Eye (tissue), 1 donor: ENCODE data around the gene COG5.
"Not testable (repeated sequence)": the region's sequence is repeated elsewhere in the genome, so short reads cannot be mapped to it uniquely, and the experiment has no call there.

Experiments used
- DNase-seq: peaks from one replicate; pipeline ENCODE4 v3.0.0-alpha.2; 2015

Gene COG5

DNA sequence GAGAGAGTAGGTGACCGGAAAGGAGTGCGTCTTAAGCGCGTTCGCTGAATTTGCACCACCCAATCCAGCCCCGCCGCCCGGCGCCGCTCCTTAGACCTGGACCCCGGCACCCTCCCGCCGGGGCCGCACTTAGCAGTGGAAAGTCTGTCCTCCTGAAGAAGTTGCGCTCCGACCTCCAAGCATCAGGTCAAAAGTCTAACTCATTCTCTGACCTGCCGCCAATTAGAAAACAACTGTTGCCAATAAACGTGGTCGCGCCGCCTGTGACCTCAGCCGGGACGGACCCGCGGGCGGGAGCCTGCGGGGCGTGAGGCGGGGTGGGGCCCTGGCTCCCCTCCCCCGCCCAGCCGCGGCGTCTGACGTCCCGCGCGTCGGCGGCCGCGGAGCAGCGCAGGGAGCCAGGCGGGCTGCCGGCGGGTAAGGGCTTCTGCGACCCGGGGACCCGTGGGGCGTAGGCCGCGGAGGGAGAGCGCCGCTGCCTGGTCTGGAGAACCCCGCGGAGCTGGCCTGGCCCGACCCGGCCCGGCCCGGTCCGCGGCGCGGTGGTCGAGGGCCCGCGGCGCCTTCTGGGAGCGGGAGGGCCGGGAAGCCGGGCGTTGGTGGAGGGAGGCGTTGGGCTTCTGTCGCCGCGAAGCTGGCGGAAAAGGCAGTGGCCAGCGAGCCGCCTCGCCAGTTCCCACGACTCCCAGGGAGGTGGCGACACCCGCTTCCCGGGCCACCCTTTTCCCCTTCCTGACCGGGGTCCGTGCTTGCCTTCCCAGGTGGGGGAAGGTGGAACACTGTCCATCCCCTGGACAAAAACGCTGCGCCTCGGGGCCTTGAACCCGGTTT is 16.4 kb upstream of the COG5 start, which contains the start of gene BCAP29:
Gene BCAP29, plus strand, starts transcription at position 362 of the 831 bp plus-strand sequence. CDS start 527 bp downstream, outside the sequence.
- DNase-seq: peak; percentile 89

DNA sequence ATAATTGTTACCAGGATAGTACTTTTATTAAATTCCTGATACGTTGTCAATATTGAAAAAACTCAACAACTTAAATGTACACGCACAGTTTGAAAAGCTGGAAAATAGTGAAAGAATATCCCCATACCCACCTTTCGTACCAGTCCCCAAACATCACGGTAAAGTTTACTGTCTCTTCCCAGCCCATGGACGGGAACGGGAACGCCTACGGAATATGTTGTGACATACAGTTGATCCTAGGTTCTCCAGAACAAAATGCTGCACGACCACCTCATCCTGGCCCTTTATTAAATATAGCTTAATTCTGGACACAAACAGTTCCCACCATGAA is 15.8 kb upstream of the COG5 start:
- no peak for DNase-seq

DNA sequence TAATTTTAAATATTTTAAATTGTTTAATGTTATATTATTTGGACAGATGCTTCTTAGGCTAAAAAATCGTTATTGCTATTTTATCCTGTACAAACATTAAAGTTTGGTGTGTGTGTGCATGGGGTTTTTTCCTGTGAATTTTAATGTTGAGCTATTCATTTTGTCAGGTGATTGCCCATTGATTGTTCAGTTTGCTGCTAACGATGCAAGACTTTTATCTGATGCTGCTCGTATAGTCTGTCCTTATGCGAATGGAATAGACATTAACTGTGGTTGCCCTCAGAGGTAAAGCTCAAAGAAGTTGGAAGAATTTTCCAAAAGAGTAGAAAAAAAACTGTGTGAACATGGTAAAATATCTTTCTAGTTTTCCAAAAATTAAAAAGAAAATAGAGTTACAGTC is 9.8 kb upstream of the COG5 start:
- no peak for DNase-seq

DNA sequence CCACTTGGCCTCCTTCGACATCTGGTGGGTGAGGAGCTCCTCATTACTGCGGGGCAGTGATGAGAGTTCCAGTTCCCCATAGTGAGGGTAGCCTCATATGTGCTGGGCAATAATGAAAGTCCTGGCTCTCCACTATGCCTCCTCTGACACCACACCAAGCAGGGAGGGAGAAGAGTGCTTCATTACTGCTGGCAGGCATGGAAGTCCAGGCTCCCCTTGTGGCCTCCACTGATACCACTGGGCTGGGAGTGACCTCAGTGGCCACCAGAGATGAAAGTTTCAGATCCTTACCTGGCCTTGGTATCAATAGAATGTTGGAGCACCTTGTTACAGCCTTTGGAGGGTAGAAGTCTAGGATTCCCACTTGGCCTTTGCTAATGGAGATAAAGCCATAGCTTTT is 6.6 kb upstream of the COG5 start:
- DNase-seq: no peak

DNA sequence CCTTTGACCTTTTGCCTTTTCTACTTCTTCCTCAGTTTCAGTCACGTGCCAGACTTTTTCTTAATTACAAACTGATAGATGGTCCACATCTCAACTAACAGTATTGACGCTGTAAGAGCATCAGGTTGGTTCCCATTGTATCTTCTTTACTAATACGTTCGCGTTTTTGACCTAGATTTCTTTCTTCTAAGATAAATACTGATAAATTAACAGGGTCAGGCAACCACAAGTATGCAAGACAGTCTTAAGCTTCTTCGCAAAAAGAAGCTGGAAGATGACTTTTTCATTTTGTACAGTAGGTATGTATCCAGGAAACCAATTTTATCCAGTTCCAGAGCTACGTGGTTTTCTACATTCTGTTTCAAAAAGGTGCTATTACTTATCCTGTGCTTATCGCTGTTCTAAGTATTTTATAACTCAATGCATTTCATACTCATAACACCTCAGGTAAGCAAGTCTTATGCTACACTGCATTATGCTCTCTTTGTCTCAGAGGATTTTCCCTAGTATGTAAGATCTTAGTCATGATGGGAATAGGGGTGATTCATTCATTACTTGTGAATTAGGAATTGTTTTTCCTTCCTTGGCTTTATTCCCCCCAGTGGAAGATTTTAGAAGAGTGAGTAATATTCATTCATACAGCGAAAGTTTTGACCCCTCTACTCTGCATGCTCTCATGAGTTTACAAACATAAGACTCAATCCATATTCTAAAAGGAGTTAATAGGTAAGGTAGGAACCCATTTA is 1.0 kb upstream of the COG5 start:
- DNase-seq: peak; percentile 8

DNA sequence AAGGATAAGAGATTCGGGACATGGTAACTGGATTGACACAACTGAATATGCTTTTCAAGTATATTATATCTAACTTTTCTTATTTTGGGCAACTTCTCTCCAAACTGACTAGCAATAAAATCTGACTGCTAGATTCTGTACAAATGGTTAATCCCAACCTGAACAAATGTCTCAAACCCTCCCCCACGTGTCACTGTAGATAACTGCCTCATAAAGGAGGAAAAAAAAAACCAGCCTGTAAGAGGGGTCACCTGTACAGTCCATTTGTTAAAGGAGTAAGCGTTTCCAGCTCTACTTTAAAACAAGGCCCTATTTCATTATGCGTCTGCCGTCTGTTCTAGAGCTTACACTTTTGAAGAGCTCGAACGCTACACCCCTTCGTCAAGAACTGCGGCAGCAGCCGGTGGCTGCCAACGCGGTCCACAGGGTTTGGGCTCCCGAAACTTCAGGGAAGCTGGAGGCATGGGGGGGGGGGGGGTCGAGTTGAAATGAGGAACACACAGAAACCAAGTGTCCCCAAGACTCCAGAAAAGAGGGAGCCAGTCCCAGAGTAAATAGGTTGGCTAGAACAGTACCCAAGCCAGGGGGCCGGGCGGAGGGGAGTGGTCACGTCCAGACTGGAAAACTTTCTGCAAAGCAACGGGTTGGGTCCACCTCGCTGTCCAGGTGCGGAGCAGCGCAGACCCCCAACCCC is 492 bp downstream of the COG5 start:
- no peak for DNase-seq

DNA sequence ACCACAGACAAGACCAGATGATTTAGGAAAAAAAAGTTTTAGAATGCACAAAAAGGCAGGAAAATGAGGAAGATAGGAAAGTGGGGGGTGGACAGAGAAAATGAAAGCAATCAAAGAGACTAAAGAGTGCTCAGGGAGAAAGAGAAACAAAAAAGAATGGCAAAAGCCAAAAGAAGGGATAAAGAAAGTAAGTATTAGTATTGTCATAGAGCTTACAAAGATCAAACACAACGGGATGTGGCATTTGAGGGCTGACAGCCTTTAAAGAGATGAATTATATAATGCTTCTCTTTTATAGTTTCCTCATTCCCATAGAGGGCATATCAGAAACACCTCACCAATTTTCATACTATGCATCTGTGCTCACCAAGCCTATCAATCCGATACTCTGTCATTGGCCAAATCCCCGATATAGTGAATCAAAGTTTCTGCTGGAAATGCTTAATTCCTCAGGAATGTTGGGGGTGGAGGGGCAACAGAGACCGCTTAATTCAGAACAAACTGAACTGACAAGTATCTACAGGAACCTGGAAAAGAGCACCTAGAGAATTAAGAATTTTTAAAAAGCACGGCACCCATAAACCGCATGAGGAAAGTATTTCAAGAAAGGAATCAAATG is 2.7 kb downstream of the COG5 start:
- DNase-seq: no peak

DNA sequence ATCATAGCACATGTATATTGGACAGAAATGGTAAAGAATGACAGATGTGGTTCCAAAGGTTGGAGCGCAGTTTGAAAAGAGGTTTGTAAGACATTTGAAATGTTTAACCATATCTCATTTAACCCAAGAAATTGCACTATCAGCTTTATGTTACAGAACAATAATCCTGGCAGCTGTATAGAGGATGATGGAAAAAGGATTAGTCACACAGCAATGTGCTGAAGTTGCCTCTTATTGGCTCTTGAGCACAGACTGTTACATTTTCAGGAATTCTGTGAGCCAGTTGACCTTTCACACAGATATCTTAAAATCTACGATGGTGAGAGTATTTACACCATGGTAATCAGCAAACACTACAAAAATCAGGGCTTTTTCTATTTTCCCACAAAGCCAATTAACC is 3.9 kb downstream of the COG5 start:
- no peak for DNase-seq

DNA sequence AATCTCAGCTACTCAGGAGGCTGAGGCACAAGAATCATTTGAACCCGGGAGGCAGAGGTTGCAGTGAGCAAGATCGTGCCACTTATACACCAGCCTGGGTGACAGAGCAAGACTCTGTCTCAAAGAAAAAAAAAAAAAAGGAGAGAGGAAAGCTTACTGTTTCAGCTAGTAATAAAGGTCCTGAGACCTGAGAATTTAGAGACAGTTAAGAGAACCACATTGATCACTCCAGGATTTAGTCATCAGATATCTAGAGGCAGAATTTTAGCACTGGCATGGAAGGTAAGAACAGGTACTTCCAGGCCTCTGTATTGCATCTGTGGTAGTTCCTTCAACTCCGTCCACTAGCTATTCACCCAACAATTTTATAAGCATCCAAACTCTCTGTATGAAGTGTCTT is 7.8 kb downstream of the COG5 start:
- no peak for DNase-seq

DNA sequence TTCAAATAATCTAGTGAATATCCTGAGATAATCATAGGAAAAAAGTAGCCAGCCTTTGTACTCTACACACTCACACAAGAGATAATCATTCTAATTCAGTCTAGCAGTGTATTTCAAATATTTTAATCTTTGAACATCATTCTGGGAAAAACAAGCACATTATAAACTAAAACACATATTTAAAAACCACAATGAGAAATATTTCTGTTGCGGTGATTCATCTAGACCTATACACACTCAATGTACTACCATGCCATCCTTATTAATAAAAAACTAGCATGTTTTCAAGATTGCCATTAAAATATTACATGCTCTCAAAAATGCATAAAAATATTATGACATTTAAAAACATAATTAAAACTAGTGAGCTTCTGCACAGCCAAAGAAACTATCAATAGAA is 11.8 kb downstream of the COG5 start:
- DNase-seq: no peak

DNA sequence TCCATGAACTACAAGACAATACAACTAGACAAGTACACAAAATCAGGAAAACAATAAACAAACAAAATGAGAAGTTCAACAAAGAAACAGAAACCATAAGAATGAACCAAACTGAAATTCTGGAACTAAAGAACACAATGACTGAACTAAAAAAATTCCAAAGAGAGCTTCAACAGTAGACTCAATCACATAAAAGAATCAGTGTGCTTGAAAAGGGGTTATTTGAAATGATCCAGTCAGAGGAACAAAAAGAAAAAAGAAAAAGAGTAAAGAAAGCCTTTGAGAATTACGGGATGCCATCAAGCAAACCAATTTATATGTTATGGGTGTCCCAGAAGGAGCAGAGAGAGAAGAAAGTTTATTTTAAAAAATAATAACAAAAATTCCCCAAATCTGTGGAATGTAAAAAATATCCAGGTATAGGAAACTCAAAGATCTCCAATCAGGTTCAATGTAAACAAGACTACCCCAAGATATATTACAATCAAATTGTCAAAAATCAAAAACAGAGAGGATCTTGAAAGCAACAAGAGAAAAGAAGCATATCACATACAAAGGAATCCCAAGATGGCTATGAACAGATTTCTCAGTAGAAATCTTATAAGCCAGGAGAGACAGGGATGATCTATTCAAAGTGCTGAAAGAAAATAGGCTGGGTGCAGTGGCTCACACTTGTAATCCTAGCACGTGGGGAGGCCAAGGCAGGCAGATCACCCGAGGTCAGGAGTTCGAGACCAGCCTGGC is 18.7 kb downstream of the COG5 start:
- DNase-seq: no peak

DNA sequence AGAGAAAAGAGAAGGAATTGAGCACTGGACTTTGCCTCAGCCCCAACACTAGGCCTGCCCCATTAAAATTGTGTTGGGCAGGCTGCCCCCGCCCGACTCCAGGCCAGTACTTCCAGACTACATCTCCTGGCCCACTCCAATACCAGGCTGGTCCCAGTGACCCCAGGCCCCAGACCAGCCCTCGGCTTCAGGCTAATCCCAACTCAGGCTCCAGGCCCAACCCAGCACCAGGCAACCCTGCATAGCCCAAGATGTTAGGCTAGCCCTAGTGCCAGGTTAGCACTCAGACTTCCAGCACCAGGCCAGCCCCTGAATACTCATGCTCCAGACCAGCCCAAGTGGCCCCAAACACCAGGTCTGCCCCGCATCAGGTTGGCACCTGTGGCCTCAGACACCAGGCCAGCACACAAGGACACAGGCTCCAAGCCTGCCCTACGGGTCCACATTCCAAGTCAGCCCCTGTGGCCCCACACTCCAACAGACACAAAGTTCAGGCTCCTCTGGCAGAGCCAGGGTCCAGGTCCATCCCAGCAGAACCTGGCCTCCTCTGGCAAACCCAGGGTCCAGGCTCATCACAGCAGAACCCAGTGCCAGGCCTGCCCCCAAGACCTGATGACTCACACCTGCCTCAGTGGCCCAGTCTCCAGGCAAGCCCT is 20.3 kb downstream of the COG5 start:
- no peak for DNase-seq

DNA sequence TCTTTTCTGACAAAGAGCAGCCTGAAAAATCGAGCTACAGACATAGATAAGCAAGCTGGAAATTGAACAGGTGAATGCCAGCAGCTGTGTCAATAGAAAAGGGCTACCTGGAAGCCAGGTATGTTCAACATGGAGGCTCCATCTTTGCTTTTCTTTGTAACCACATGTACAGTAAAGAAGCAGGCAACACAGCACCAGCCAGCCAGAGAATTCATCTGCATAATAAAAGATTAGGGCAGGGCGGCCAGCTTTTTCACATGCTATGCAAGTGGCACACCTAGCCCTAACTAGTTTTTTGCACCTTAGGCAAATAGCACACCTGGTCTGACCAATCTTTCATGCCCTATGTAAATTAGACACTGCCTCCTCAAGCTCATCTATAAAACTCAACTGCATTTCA is 25.7 kb downstream of the COG5 start:
- DNase-seq: no peak

DNA sequence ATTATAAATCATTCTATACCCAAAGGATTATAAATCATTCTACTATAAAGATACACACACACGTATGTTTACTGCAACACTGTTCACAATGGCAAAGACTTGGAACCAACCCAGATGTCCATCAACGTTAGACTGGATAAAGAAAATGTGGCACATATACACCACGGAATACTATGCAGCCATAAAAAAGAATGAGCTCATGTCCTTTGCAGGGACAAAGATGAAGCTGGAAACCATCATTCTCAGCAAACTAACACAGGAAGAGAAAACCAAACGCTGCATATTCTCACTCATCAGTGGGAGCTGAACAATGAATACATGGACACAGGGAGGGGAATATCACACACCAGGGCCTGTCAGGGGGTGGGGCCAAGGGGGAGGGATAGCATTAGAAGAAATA is 26.5 kb downstream of the COG5 start:
- DNase-seq: not testable (repeated sequence)

DNA sequence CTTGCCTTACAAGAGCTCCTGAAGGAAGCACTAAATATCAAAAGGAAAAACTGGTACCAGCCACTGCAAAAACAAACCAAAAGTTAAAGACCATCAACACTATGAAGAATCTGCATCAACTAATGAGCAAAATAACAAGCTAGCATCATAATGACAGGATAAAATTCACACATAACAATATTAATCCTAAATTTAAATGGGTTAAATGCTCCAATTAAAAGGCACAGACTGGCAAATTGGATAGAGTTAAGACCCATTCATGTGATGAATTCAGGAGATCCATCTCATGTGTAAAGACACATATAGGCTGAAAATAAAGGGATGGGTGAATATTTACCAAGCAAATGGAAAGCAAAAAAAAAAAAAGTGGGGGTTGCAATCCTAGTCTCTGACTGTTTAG is 29.6 kb downstream of the COG5 start:
- no peak for DNase-seq

DNA sequence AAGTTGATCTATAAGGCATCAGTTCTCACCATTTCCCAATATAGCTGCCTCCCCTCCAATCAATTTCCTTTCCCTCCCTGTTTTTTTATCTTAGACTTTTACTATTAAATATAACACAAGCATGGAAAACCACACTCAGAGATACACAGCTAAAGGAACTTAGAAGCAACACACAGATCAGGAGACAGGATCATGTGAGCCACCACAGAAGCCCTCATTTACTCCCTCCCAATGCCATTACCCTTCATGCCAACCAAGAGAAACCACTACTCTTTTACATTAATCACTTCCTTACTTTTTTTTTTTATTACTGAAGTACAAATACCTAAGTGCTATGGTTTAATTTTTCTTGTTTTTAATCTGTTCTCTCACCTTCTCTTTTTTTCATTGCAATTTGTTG is 33.0 kb downstream of the COG5 start:
- no peak for DNase-seq

DNA sequence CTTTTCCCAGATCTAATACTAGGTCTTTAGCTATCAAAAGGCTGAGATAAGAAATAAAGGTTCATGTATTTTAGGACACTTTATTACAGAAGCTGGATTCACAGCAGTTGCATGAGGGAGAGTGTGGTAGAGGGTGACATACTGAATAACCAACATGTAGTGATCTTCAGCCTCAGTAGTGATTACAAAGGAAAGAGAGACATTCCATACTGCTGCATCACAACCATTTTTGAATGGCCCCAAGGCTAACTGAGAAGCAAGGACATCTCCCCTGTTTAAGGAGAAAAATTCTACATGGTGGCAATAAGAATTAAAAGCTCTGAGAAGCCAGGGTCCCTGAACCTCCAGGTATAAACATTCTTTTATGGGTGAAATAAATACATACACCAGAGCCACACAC is 35.3 kb downstream of the COG5 start:
- DNase-seq: no peak

DNA sequence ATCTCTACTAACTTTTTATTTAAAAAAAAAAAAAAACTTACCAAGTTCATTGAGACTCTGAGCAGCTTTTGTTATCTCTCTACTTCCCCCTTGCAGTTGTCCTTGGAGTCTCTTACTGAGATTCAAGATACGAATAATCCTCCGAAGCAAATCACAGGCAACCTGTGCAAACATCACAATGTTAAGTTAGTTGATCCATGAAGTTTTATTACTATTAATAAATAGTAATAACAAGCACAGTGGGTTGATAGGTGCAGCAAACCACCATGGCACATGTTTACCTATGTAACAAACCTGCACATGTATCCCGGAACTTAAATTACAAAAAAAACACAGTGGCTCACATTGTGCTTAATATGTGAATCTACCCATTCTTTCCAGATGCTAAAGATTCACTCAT is 36.5 kb downstream of the COG5 start:
- DNase-seq: no peak

DNA sequence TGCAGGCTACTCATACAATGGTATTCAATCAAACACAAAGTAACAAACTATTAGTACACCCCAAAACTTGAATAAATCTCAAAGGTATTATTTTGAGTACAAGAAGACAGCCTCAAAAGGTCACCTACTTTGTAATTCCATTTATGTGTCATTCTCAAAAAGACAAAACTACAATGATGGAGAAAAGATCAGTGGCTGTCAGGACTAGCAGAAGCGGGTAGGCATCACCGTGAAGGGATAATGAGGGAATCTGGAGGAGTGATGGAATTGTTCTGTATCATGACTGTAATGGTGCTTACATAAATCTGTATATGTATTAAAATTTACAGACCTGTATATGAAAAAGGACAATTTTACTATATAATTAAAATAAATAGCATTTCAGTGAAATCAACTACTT is 37.0 kb downstream of the COG5 start:
- DNase-seq: no peak

DNA sequence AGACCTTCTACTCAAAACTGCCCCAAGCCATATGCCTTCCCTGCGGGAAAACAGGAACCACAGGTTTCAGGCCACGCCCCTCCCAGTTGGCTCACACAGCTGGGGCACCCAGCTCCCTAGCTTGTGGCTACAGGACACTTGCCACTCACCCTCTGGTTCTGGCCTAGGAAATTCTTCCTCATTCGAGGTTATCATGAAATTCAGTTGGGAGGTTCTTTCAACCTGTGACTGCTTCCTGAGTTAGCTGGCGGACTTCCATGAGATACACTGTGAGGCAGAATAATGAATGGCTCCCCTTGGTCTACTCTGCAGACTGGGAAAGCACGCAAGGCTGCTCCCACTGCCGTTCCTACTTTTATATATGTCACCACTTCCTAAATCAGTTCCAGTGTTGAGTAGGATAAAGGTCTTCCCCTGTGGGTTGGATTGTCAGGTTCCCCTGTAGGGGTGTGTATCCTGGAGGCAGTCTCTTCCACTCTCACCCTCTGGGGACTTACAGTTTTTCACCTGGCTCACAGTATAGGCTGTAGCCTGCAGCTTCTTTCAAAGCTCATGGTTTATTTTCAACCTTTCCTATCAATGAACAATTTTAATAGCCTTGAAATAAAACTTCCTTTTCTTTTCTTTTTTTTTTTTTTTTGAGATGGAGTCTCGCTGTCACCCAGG is 56.9 kb downstream of the COG5 start:
- DNase-seq: no peak

DNA sequence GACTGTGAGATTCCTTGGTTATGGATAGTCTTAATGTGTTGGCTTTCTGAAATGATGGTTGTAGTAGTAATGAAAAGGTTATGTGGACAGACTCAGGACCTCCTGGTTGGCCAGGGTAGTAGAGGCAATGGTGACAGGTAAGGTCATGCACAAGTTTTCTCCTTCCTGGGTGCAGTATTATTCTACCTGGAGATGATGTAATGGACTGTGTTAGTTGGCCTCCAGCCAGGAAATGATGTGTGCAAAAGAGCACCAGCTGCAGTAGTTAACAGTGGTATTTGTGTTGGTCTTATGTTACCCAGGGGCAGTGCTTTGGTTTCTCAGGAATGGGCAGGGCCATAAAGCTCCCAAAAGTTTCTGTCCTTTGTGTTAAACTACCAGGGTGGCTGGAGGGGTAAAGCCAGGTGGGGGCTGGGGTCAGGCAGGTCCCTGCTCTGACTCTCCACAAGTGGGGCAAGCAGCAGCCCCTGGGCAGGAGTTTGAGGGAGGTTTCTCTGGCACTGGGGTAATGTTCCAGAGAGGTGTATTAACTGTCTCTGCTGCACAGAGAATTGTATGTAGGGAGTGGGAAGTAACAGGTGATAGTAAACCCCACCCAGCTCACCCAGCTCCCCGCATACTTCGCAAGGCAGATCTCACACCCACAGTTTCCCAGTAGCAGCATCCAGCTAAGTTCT is 57.6 kb downstream of the COG5 start:
- DNase-seq: no peak
